HepG2 (cell line): ENCODE measurements around the gene SAMD4A. TPM values are rescaled to one million over a fixed set of nuclear protein-coding genes. Genes with fewer than 3 reads are reported as not detected.

ENCODE experiments used
- ATAC-seq: fragments of 200-7000 bp; cut with Tn5 transposase; 3 replicates; pipeline ENCODE4 v1.9.1; 2020; ENCODE audit warnings: mild to moderate bottlenecking, moderate library complexity
- BruUV-seq: library from RNA; stranded (reverse); fragments of 400-500 nt; replicated peaks from 2 replicates; lab custom pipeline; 2021; lab: Mats Ljungman, UMichigan
- CTCF ChIA-PET: fragments of 300-600 bp; formaldehyde crosslinking; extraction: SDS; loops from one replicate; lab custom pipeline; 2021; ENCODE audit warnings: low total read pairs, inconsistent platforms, low intra/inter-chr PET ratio; lab: Yijun Ruan, JAX
- POLR2A ChIA-PET: fragments of 350-600 bp; sonication (Branson Sonifier 250); formaldehyde crosslinking; loops from one replicate; lab custom pipeline; 2020; ENCODE audit warnings: antibody characterized with exemption, inconsistent platforms; lab: Yijun Ruan, JAX
- DNase-seq: peaks from one replicate; pipeline ENCODE4 v3.0.0-alpha.2; 2015; ENCODE audit warnings: low spot score
- FAIRE-seq: peaks from 3 replicates; lab custom pipeline; 2011; peaks lifted over from hg19 to GRCh38; lab: Jason Lieb, UNC
- H2AFZ ChIP-seq: one replicate; pipeline ENCODE4 v1.6.1; 2011; ENCODE audit warnings: low read length, inconsistent platforms
- H3K27ac ChIP-seq: fragments of 300-600 bp; 3 replicates; pipeline ENCODE4 v1.8.0; 2011; ENCODE audit warnings: mixed run types, mild to moderate bottlenecking, mixed read lengths, low read length, inconsistent platforms; ENCODE audit not compliant: insufficient read depth; ENCODE audit errors: extremely low read length
- H3K27me3 ChIP-seq, 2 experiments: fragments of 200-600 bp in 1 of 2; 2 replicates in 1 of 2; 3 replicates in 1 of 2; pipeline versions ENCODE4 v1.6.0 to v1.8.0; 2011; ENCODE audit warnings: low read length in 2 of 2, mild to moderate bottlenecking in 2 of 2, moderate library complexity in 2 of 2, inconsistent platforms in 1 of 2; ENCODE audit not compliant: insufficient read depth in 2 of 2, control insufficient read depth in 1 of 2
- H3K36me3 ChIP-seq, 2 experiments: fragments of 200-600 bp in 1 of 2; replicated peaks in 1 of 2; 2 replicates in 1 of 2; 3 replicates in 1 of 2; pipeline versions ENCODE4 v1.5.1 to v1.8.0; 2011; ENCODE audit warnings: low read length in 2 of 2, inconsistent platforms in 1 of 2; ENCODE audit not compliant: insufficient read depth in 2 of 2, control insufficient read depth in 1 of 2
- H3K4me1 ChIP-seq: 2 replicates; pipeline ENCODE4 v1.5.1; 2012; ENCODE audit warnings: low read length, inconsistent platforms; ENCODE audit not compliant: insufficient read depth
- H3K4me2 ChIP-seq: 2 replicates; pipeline ENCODE4 v1.6.0; 2011; ENCODE audit warnings: low read depth, low read length, inconsistent platforms
- H3K4me3 ChIP-seq, 3 experiments: fragments of 200-600 bp in 1 of 3; sonication (generic), shearing (Covaris generic) in 1 of 3; replicated peaks in 1 of 3; 2 replicates each; pipeline ENCODE4 v1.5.1; 2011 to 2016; ENCODE audit warnings: low read length in 3 of 3, inconsistent platforms in 2 of 3, low read depth in 2 of 3, mild to moderate bottlenecking in 2 of 3, control low read depth in 1 of 3, mixed read lengths in 1 of 3; ENCODE audit not compliant: insufficient read depth in 1 of 3
- H3K79me2 ChIP-seq: one replicate; pipeline ENCODE4 v1.6.1; 2011; ENCODE audit warnings: low read length, inconsistent platforms; ENCODE audit not compliant: insufficient read depth
- H3K9ac ChIP-seq: 2 replicates; pipeline ENCODE4 v1.6.0; 2011; ENCODE audit warnings: mild to moderate bottlenecking, low read depth, low read length, inconsistent platforms; ENCODE audit not compliant: insufficient read depth
- H3K9me3 ChIP-seq: 2 replicates; pipeline ENCODE4 v1.5.1; 2012; ENCODE audit warnings: mild to moderate bottlenecking, low read length
- H4K20me1 ChIP-seq: 2 replicates; pipeline ENCODE4 v1.6.0; 2011; ENCODE audit warnings: inconsistent platforms, mild to moderate bottlenecking, low read length, moderate library complexity; ENCODE audit not compliant: insufficient read depth
- CBX1 ChIP-seq: IDR thresholded peaks from one replicate; pipeline ENCODE4 v1.6.1; 2016; ENCODE audit warnings: antibody characterized with exemption, low read depth
- MLXIP ChIP-seq: sonication (generic); formaldehyde crosslinking; IDR thresholded peaks from 2 replicates; pipeline ENCODE4 v1.9.0; 2021; ENCODE audit warnings: missing genetic modification reagents, borderline replicate concordance
- NR3C1 ChIP-seq: sonication (generic); formaldehyde crosslinking; IDR thresholded peaks from 2 replicates; pipeline ENCODE4 v1.4.0; 2020; ENCODE audit warnings: missing genetic modification reagents
- SALL1 ChIP-seq: sonication (generic); formaldehyde crosslinking; IDR thresholded peaks from 2 replicates; pipeline ENCODE4 v1.8.0; 2022; ENCODE audit warnings: mild to moderate bottlenecking, missing genetic modification reagents
- ZNF24 ChIP-seq: fragments of 450-650 bp; IDR thresholded peaks from 2 replicates; pipeline ENCODE4 v1.6.1; 2017; ENCODE audit warnings: antibody characterized with exemption, mild to moderate bottlenecking
- ZNF558 ChIP-seq: sonication (generic); formaldehyde crosslinking; IDR thresholded peaks from 2 replicates; pipeline ENCODE4 v1.9.0; 2022; ENCODE audit warnings: mild to moderate bottlenecking, missing genetic modification reagents, borderline replicate concordance
- WGBS: methylation state at CpG from one replicate; pipeline ENCODE4 v1.1.6; 2017; ENCODE audit warnings: low lambda C conversion rate; 5-methylcytosine and 5-hydroxymethylcytosine counted together
- in situ Hi-C: cut with HindIII; loops from 2 replicates; pipeline ENCODE4 v1.10.0; 2017; ENCODE audit warnings: low pct_unique_long_range_greater_than_20kb; ENCODE audit not compliant: extremely low pct_ligation_motif_present
- intact Hi-C: fragments of 100-400 bp; cut with micrococcal nuclease; formaldehyde crosslinking; loops from one replicate; pipeline ENCODE4 v1.10.0; 2022; ENCODE audit not compliant: unreplicated experiment
- polyA plus RNA-seq, 8 experiments: library from polyadenylated mRNA; depleted of rRNA in 3 of 8; stranded (reverse) in 7 of 8; unstranded in 1 of 8; fragments of >200 nt; fragmentation: Illumina TruSeq in 4 of 8; extraction: Trizol in 4 of 8; gene quantifications; 2 replicates each; pipeline versions ENCODE4 v1.2.1 to v1.2.3, GENCODE V29; 2011 to 2016; ENCODE audit warnings: low read depth in 4 of 8, missing spikeins in 1 of 8, mixed read lengths in 1 of 8; ENCODE audit not compliant: insufficient read depth in 1 of 8
- total RNA-seq, 5 experiments: library from RNA; depleted of rRNA; stranded (reverse); fragments of >200 nt; fragmentation: Illumina TruSeq; extraction: Trizol; gene quantifications; 2 replicates each; pipeline ENCODE4 v1.2.3, GENCODE V29; 2016; ENCODE audit warnings: low read depth in 1 of 5
- TF ChIP-seq, protein P1 (sequence below): sonication (generic); formaldehyde crosslinking; IDR thresholded peaks from 2 replicates; pipeline ENCODE4 v1.4.0; 2020; ENCODE audit warnings: missing genetic modification reagents

Gene SAMD4A
- total and polyA plus RNA-seq, 2 of the 13 experiments (the other 11 are each of a cell fraction or from before 2014, with no cell fraction given), result 11.8 to 13.0 TPM

GRCh38 chr14:54807428-54807827 lies 240.5 kb downstream of the SAMD4A start:
- TF ChIP-seq ZNF558 (CRISPR knock-in tag) (no peak), SALL1 (no peak), CBX1 (no peak), NR3C1 (CRISPR knock-in tag) (no peak), ZNF24 (no peak), MLXIP (no peak)
- TF ChIP-seq, protein P1, sequence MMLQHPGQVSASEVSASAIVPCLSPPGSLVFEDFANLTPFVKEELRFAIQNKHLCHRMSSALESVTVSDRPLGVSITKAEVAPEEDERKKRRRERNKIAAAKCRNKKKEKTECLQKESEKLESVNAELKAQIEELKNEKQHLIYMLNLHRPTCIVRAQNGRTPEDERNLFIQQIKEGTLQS (CRISPR knock-in tag), result no peak
- DNase-seq (no peak), FAIRE-seq (no peak), ATAC-seq (peak; percentile 4; the same call in 1 of the 3 replicates)
- H3K4me3 ChIP-seq, result no peak overlapping the region
- H3K4me2 ChIP-seq, result peak overlapping the region; percentile 46
- no peaks in the 10 kb centered on the region for H3K36me3 ChIP-seq
- in situ Hi-C loops (loop anchor here (10.0 kb wide), 1 partner anchor 243 kb away; the partner anchor contains the start of gene SAMD4A), intact Hi-C loops (loop anchor here (5.0 to 10.0 kb wide), 3 partner anchors 85 to 310 kb away; partner anchors contain the start of gene SAMD4A)
- H2AFZ ChIP-seq, result no peak overlapping the region
- H3K79me2 ChIP-seq, result no peaks in the 10 kb centered on the region
- H3K9ac ChIP-seq, result no peak overlapping the region
- CTCF ChIA-PET, result no interaction called here
- H3K9me3 ChIP-seq, result no peaks in the 10 kb centered on the region
- 16% methylated on average over 6 of the region's 6 CpGs for WGBS
- peaks cover 55% of the 10 kb centered on the region for H3K4me1 ChIP-seq
- no TSS peak for BruUV-seq
- POLR2A ChIA-PET, result interaction anchor here (1.0 to 2.1 kb wide), 3 partner anchors 11 to 241 kb away, joined by 4 to 6 read pairs (median 5); partner anchors contain the start of gene SAMD4A
- H4K20me1 ChIP-seq, result no peaks in the 10 kb centered on the region
- no peak overlapping the region for H3K27ac ChIP-seq
- H3K27me3 ChIP-seq, result no peaks in the 10 kb centered on the region
